GM18502 (cell line): Measurements from ENCODE around the gene PHACTR3.
"Not testable (repeated sequence)": the region's sequence is repeated elsewhere in the genome, so short reads cannot be mapped to it uniquely, and the experiment has no call there.

Experiments used
- ATAC-seq: cut with Tn5 transposase; IDR thresholded peaks from one replicate; pipeline ENCODE4 v1.9.1; 2021; ENCODE audit warnings: mild to moderate bottlenecking; ENCODE audit not compliant: unreplicated experiment, poor library complexity

Gene PHACTR3

GRCh38 chr20:59616306-59616705 lies 12.0 kb downstream of the PHACTR3 start:
- ATAC-seq = no peak

- ATAC-seq = no peak
These were observed 12.9 kb downstream of the PHACTR3 start for GRCh38 chr20:59617221-59617620.

- no peak for ATAC-seq
These were observed 13.8 kb downstream of the PHACTR3 start for GRCh38 chr20:59618131-59618530.

GRCh38 chr20:59618585-59618984 lies 14.2 kb downstream of the PHACTR3 start:
- ATAC-seq = not testable (repeated sequence)

- ATAC-seq = no peak
These were observed 16.6 kb downstream of the PHACTR3 start for GRCh38 chr20:59620860-59621505.

- no peak for ATAC-seq
These were observed 18.2 kb downstream of the PHACTR3 start for GRCh38 chr20:59622496-59622895.

GRCh38 chr20:59623133-59623532 lies 18.8 kb downstream of the PHACTR3 start:
- ATAC-seq = no peak

GRCh38 chr20:59623583-59623982 lies 19.2 kb downstream of the PHACTR3 start:
- ATAC-seq = no peak

- no peak for ATAC-seq
These were observed 20.1 kb downstream of the PHACTR3 start for GRCh38 chr20:59624401-59624800.

GRCh38 chr20:59625214-59625922 lies 21.0 kb downstream of the PHACTR3 start:
- no peak for ATAC-seq

- no peak for ATAC-seq
These were observed 23.0 kb downstream of the PHACTR3 start for GRCh38 chr20:59627298-59627697.

- no peak for ATAC-seq
These were observed 23.8 kb downstream of the PHACTR3 start for GRCh38 chr20:59628171-59628570.

GRCh38 chr20:59629141-59630045 lies 25.1 kb downstream of the PHACTR3 start:
- no peak for ATAC-seq

- ATAC-seq = no peak
These were observed 26.2 kb downstream of the PHACTR3 start for GRCh38 chr20:59630526-59630925.

GRCh38 chr20:59631751-59632540 lies 27.6 kb downstream of the PHACTR3 start:
- no peak for ATAC-seq

GRCh38 chr20:59632541-59633113 lies 28.3 kb downstream of the PHACTR3 start:
- ATAC-seq = no peak

GRCh38 chr20:59633656-59634251 lies 29.4 kb downstream of the PHACTR3 start:
- no peak for ATAC-seq

- ATAC-seq = no peak
These were observed 30.2 kb downstream of the PHACTR3 start for GRCh38 chr20:59634435-59635005.

- ATAC-seq = no peak
These were observed 32.5 kb downstream of the PHACTR3 start for GRCh38 chr20:59636766-59637370.
